NCI-H1417 treated with DMSO at 0.1 percent for 48 hours (cell line): ENCODE measurements around the gene PCDHGA12.
"Not testable (repeated sequence)": the region's sequence is repeated elsewhere in the genome, so short reads cannot be mapped to it uniquely, and the experiment has no call there.

ENCODE experiments used
- DNase-seq: peaks from one replicate; lab custom pipeline; 2025; lab: John Stamatoyannopoulos, UW

Gene PCDHGA12

DNA sequence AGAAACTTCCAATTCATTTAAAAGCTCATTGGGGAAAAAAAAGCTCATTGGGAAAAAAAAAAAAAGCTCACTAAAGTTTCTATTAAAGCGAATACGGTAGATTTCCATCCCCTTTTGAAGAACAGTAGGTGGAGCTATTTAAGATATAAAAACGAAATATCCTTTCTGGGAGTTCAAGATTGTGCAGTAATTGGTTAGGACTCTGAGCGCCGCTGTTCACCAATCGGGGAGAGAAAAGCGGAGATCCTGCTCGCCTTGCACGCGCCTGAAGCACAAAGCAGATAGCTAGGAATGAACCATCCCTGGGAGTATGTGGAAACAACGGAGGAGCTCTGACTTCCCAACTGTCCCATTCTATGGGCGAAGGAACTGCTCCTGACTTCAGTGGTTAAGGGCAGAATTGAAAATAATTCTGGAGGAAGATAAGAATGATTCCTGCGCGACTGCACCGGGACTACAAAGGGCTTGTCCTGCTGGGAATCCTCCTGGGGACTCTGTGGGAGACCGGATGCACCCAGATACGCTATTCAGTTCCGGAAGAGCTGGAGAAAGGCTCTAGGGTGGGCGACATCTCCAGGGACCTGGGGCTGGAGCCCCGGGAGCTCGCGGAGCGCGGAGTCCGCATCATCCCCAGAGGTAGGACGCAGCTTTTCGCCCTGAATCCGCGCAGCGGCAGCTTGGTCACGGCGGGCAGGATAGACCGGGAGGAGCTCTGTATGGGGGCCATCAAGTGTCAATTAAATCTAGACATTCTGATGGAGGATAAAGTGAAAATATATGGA lies at the start of gene PCDHGA12:
Gene PCDHGA12, plus strand, starts transcription at position 176 of the 782 bp plus-strand sequence. Its CDS starts 253 bp downstream, at position 429.
- no peak for DNase-seq

GRCh38 chr5:141382469-141383294 lies 47.6 kb upstream of the PCDHGA12 start, which contains the start of gene PCDHGA7:
PCDHGA7 (plus strand) TSS chr5:141382742; CDS start chr5:141382900, 158 bp downstream.
- DNase-seq = no peak

DNA sequence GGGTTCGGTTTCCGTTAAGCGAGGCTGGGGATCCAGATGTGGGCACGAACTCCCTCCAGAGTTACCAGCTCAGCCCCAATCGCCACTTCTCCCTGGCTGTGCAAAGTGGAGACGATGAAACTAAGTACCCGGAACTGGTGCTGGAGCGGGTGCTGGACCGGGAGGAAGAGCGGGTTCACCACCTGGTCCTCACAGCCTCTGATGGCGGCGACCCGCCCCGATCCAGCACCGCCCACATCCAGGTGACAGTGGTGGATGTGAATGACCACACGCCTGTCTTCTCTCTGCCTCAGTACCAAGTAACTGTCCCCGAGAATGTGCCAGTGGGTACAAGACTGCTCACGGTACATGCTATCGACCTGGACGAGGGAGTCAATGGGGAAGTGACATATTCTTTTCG lies 47.0 kb upstream of the PCDHGA12 start:
- no peak for DNase-seq

GRCh38 chr5:141384471-141385267 lies 45.6 kb upstream of the PCDHGA12 start:
- DNase-seq = no peak

GRCh38 chr5:141387557-141388311 lies 42.6 kb upstream of the PCDHGA12 start, which contains the start of gene PCDHGB4:
PCDHGB4 (plus strand) TSS chr5:141387698; CDS start chr5:141387885, 187 bp downstream.
- not testable (repeated sequence) for DNase-seq

GRCh38 chr5:141388661-141389060 lies 41.6 kb upstream of the PCDHGA12 start:
- no peak for DNase-seq

- DNase-seq = no peak
Measured at GRCh38 chr5:141389153-141390042, 40.9 kb upstream of the PCDHGA12 start.

GRCh38 chr5:141392429-141393198 lies 37.7 kb upstream of the PCDHGA12 start, which contains the start of gene PCDHGA8:
PCDHGA8 (plus strand) TSS chr5:141392633; CDS start chr5:141392814, 181 bp downstream.
- DNase-seq = no peak

GRCh38 chr5:141393267-141393666 lies 37.0 kb upstream of the PCDHGA12 start:
- DNase-seq = no peak

- not testable (repeated sequence) for DNase-seq
Measured at GRCh38 chr5:141394401-141395187, 35.7 kb upstream of the PCDHGA12 start.

- not testable (repeated sequence) for DNase-seq
Measured at GRCh38 chr5:141397756-141398551, 32.4 kb upstream of the PCDHGA12 start, which contains the start of gene PCDHGB5. PCDHGB5 (plus strand) TSS chr5:141397947; CDS start chr5:141398128, 181 bp downstream.

DNA sequence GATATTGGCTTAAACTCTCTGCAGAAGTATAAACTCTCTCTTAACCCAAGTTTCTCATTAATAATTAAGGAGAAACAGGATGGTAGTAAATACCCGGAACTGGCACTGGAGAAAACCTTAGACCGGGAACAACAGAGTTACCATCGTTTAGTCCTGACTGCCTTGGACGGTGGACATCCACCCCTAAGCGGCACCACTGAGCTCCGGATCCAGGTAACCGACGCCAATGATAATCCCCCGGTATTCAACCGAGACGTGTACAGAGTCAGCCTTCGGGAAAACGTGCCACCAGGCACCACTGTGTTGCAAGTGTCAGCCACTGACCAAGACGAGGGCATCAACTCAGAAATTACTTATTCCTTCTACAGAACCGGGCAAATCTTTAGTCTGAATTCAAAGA lies 31.7 kb upstream of the PCDHGA12 start:
- no peak for DNase-seq

DNA sequence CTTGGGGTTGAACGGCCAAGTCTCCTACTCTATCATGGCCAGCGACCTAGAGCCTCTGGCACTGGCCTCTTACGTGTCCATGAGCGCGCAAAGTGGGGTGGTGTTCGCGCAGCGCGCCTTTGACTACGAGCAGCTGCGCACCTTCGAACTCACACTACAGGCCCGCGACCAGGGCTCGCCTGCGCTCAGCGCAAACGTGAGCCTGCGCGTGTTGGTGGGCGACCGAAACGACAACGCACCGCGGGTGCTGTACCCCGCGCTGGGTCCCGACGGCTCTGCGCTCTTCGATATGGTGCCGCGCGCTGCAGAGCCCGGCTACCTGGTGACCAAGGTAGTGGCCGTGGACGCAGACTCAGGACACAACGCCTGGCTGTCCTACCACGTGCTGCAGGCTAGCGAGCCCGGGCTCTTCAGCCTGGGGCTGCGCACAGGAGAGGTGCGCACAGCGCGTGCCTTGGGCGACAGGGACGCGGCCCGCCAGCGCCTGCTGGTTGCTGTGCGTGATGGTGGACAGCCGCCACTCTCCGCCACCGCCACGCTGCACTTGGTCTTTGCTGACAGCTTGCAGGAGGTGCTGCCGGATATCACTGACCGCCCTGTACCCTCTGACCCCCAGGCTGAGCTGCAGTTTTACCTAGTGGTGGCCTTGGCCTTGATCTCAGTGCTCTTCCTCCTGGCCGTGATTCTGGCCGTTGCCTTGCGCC lies 30.6 kb upstream of the PCDHGA12 start:
- no peak for DNase-seq

DNA sequence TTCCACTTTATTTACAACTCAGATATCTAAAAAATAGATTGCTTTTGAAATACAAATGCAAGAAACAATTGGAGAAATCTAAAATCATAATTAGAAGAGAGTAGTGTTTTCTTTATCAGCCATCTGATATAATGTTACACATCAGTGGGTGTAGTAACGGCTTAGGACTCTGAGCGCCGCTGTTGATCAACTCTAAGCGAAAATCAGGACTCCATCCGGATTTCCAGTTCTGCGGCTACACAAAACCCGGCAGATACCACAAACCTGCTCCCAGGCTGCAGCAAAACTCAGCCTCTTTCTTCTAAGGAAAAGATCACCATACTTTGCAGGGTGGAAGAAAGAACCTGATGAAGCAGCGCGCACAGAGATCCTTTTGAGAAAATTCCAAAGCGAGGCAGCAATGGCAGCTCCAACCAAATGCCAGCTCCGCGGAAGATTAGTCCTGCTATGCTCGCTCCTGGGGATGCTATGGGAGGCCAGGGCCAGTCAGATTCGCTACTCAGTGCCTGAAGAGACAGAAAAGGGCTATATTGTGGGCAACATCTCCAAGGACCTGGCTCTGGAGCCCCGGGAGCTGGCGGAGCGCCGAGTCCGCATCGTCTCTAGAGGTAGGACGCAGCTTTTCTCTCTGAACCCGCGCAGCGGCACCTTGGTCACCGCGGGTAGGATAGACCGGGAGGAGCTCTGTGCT lies 27.6 kb upstream of the PCDHGA12 start, which contains the start of gene PCDHGA9:
Gene PCDHGA9, plus strand, starts transcription at position 226 of the 691 bp plus-strand sequence. Its CDS starts 175 bp downstream, at position 401.
- DNase-seq = no peak

GRCh38 chr5:141403387-141403786 lies 26.9 kb upstream of the PCDHGA12 start:
- no peak for DNase-seq
